Bronchial epithelial cell (primary cell): Measurements from ENCODE around the gene MIB1. TPM values are rescaled to one million over a fixed set of nuclear protein-coding genes. Genes with fewer than 3 reads are reported as not detected.

Experiments
- DNase-seq: peaks from one replicate; pipeline ENCODE4 v3.0.0-alpha.2; 2010; ENCODE audit warnings: low read depth
- FAIRE-seq: peaks from 2 replicates; lab custom pipeline; 2011; peaks lifted over from hg19 to GRCh38; lab: Jason Lieb, UNC
- H3K27me3 ChIP-seq: 2 replicates; pipeline ENCODE4 v1.5.1; 2011; ENCODE audit warnings: low read length; ENCODE audit not compliant: control insufficient read depth, insufficient read depth
- H3K36me3 ChIP-seq: 2 replicates; pipeline ENCODE4 v1.5.1; 2011; ENCODE audit warnings: low read length; ENCODE audit not compliant: control insufficient read depth, insufficient read depth
- H3K4me3 ChIP-seq: 2 replicates; pipeline ENCODE4 v1.5.1; 2011; ENCODE audit warnings: mild to moderate bottlenecking, low read depth, low read length, control low read depth
- total RNA-seq: library from RNA; depleted of rRNA; stranded (reverse); fragments of >200 nt; gene quantifications from 2 replicates; pipeline ENCODE4 v1.2.1, GENCODE V29; 2014
- TF ChIP-seq, protein P1 (sequence below): IDR thresholded peaks from 2 replicates; pipeline ENCODE4 v1.5.1; 2011; ENCODE audit warnings: mild to moderate bottlenecking, moderate library complexity, low read length, control low read depth, inconsistent platforms; ENCODE audit not compliant: insufficient read depth, severe bottlenecking

The MIB1 gene
- total RNA-seq, 1 donor from 2014 or later: 95.3 TPM

DNA sequence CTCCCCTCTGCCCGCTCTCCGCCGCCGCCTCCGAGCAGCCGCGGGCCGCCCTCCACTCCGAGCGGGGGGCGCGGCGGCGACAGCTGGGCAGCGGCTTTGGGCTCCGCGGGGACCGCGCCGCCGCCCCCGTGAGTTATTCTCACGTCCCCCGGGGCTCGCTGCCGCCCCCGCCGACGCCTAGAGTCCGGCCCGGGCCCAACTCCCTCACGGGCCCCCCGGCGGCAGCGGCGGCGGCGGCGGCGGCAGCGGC lies 645 bp downstream of the MIB1 start:
- FAIRE-seq (no peak), DNase-seq (no peak)
- TF ChIP-seq, protein P1, sequence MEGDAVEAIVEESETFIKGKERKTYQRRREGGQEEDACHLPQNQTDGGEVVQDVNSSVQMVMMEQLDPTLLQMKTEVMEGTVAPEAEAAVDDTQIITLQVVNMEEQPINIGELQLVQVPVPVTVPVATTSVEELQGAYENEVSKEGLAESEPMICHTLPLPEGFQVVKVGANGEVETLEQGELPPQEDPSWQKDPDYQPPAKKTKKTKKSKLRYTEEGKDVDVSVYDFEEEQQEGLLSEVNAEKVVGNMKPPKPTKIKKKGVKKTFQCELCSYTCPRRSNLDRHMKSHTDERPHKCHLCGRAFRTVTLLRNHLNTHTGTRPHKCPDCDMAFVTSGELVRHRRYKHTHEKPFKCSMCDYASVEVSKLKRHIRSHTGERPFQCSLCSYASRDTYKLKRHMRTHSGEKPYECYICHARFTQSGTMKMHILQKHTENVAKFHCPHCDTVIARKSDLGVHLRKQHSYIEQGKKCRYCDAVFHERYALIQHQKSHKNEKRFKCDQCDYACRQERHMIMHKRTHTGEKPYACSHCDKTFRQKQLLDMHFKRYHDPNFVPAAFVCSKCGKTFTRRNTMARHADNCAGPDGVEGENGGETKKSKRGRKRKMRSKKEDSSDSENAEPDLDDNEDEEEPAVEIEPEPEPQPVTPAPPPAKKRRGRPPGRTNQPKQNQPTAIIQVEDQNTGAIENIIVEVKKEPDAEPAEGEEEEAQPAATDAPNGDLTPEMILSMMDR: no peak
- H3K27me3 ChIP-seq: no peaks in the 10 kb centered on the region
- peak overlapping the region; percentile 98 for H3K4me3 ChIP-seq
- H3K36me3 ChIP-seq: no peaks in the 10 kb centered on the region

DNA sequence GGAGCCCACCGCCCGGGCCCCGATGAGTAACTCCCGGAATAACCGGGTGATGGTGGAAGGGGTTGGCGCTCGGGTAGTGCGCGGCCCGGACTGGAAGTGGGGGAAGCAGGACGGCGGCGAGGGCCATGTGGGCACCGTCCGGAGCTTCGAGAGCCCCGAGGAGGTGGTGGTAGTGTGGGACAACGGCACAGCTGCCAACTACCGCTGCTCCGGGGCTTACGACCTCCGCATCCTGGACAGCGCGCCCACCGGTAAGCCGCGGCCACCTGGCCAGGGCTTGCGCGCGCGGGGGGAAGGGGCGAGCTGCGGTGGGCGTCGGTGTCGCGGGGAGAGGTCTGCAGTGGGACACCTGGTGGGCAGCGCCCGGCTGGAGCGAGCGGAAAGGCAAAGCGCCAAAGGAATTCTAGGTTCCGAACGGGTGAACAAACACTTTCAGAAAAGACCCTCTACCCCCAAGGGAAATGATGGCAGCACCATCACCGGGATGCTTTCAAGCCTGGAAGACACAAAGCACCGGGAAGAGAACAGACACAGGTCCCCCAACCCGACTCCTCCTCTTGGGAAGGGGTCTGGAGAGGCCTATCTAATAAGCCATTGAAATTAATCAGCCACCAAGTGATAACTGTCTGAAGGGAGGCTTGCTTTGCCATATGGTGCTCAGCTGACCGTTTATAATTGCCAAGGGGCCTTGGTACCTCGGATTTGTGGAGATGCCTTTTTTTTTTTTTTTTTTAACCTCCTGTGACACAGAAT lies 1.1 kb downstream of the MIB1 start:
- no peaks in the 10 kb centered on the region for H3K27me3 ChIP-seq
- H3K4me3 ChIP-seq: peak overlapping the region; percentile 98
- DNase-seq (no peak), FAIRE-seq (no peak)
- no peaks in the 10 kb centered on the region for H3K36me3 ChIP-seq
- TF ChIP-seq, protein P1: peak; percentile 20

DNA sequence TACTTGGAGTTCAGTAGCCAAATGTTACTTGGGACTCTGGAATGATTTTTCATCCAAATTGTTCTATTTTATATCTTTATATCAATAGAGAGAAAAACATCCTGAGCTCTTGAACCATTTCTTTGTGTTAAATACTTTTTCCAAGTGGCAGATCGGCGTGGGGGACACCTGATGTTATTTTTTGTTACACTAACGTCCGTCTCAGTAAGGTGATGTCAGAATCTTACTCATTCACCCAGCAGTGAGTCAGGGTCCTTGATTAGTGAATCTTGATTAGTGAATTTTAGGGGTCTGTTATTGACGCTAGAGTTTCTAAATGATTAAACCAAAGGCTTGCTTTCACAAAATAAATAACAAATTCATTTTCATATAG lies 1.7 kb downstream of the MIB1 start:
- no peaks in the 10 kb centered on the region for H3K36me3 ChIP-seq
- peak overlapping the region; percentile 98 for H3K4me3 ChIP-seq
- no peaks in the 10 kb centered on the region for H3K27me3 ChIP-seq
- no peak for FAIRE-seq
- DNase-seq: peak; percentile 70
- TF ChIP-seq, protein P1: no peak

DNA sequence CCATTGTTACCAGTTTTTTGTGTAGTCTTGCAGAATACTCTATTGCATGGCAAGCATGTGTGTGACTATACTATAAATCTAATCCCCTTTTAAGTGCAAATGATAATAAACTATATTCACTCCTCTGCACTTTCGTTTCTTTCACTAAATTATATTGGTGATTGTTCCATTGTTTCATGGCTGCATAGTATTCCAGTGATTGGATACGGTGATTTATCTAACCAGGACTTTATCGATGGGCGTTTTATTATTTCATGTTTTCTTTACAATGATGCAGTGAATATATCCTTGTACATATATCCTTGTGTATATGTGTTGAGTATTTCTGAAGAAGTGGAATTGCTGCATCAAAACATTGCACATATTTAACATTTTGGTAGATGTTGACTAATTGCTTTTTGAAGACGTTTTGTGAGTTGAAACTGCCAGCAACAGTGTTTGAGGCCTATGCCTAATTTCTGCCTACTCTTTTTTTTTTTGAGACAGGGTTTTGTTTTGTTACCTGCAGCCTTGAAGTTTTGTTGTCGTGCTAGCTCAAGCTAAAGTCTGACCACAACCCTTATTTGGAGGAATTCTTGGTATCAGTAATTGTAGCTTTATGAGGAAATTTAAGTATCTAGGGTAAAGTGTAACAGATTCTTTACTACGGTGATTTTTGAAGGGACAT lies 2.7 kb downstream of the MIB1 start:
- TF ChIP-seq, protein P1: no peak
- H3K27me3 ChIP-seq: no peaks in the 10 kb centered on the region
- H3K36me3 ChIP-seq: no peaks in the 10 kb centered on the region
- FAIRE-seq (no peak), DNase-seq (no peak)
- H3K4me3 ChIP-seq: no peak overlapping the region

DNA sequence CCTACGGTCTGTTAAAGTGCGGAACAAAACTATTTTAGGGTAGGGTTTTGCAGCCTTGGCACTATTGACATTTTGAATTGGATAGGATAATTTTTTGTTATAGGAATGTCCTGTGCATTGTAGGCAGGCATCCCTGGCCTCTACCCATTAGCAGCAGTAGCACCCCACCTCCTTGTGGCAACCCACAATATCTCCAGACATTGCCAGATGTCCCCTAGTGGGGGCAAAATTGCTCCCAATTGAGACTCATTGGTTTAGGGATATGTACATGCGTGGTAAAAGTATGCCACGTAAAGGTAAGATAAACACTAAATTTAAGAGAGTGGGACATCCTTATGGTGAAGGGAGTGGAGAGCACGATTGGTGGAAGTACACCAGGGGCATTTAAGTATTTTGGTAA lies 4.6 kb downstream of the MIB1 start:
- TF ChIP-seq, protein P1: no peak
- DNase-seq (no peak), FAIRE-seq (no peak)

More for the DNA sequence above, 4.6 kb downstream of the MIB1 start:
- Histone ChIP-seq H3K36me3 (no peaks in the 10 kb centered on the region), H3K4me3 (no peak overlapping the region), H3K27me3 (no peaks in the 10 kb centered on the region)
